HG02571 (cell line): ENCODE results near the gene TM9SF1.
A peak's percentile ranks its signal among the peaks of the same experiment; 100 is the strongest.

Source experiments
- ATAC-seq: cut with Tn5 transposase; IDR thresholded peaks from one replicate; pipeline ENCODE4 v1.9.1; 2021; ENCODE audit warnings: mild to moderate bottlenecking, moderate library complexity; ENCODE audit not compliant: unreplicated experiment

Gene TM9SF1

DNA sequence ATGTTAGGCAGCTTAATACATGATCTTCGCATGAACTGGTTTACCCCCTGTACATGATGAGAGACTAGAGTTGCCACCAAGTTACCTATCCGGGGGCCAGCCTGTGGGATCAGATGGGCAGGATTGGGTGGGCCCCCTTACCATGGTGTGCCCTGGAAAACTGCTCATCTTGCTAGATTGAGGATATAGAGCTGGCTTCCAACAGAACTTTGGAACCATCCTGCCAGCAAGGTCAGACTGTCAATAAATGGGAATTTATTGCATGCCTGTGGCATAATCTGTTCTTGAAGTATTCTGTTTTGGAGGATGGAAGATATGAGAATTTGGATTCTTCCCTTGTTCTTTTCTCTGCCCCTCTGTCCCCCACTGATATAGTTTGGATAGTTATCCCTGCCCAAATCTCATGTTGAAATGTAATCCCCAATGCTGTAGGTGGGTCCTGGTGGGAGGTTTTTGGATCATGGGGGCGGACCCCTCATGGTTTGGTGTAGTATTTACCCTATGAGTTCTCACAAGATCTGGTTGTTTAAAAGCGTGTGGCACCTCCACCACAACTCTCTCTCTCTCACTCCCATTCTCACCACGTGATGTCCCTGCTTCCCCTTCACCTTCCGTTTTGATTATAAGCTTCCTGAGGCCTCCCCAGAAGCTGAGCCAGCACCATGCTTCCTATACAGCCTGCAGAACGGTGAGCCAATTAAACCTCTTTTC, 3.7 kb upstream of the TM9SF1 start:
- ATAC-seq, result no peak

DNA sequence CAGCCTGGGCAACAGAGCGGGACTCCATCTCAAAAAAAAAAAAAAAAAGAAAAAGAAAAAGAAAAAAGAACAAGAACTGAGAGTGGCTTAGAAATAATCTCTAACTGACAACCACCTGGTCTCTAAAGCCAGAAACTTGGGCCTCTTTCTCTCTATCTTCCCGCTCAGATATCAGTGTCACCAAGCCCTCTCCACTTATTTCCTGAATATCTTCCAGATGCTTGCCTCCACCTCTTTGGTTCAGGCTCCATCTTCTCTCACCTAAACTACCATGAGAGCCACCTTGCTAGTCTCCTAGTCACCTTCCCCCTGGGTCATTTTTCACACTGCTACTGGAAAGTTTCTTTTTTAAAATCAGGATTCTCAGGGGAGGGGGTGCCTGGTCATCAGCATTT, 1.8 kb upstream of the TM9SF1 start:
- ATAC-seq, result no peak

DNA sequence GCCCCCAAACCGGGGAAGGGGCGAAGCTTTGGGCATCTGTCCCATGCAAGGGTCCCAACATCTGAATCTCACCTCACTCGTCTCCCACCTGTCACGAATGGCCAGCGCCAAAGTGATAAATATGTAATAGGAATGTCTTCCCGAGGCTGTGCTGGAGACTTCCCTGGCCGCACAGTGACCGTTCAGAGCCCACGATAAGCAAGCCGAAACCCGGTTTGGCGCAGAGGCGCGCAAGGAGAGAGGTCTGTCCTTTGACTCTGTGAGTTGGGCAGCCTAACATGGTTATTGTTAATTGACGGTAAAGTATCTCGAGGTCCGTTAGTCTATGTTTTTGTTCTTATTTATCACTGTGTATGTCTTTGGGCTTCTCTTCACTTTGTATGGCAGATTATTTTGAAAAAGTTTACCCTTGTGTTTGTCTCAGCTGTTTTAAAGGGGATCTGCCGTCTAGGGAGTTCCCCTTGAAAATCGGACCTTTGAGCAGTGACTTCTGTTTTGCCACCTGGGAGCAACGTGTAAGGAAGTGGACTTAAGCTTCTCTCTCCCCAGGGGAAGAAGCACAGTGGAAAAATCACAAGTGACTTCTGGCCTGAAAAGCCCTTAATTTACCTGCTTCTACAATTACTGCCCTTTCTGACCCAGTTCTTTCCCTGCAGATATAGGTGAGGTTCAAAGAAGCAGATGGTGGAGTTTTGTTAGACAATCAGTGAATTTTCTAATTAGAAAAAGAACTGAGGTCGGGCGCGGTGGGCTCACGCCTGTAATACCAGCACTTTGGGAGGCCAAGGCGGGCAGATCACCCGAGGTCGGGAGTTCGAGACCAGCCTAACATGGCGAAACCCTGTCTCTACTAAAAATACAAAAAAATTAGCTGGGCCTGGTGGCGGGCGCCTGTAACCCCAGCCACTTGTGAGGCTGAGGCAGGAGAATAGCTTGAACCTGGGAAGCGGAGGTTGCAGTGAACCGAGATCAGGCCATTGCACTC, 1.1 kb upstream of the TM9SF1 start:
- peak; percentile 24 for ATAC-seq

DNA sequence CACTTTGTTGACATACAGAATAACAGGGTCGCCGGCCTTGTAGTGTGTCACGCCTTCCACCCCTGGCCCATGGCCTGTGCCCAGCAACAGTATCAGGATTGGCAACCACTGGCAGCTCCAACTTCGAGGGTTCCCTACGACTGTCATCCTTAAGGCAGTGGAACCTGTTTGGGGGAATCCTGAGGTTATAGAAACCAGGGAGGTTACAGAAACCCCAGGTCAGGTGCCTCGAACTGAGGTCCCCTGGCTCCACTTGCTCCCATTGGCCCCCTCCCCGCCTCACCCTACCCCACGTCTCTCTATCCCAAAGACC, 412 bp downstream of the TM9SF1 start:
- no peak for ATAC-seq

DNA sequence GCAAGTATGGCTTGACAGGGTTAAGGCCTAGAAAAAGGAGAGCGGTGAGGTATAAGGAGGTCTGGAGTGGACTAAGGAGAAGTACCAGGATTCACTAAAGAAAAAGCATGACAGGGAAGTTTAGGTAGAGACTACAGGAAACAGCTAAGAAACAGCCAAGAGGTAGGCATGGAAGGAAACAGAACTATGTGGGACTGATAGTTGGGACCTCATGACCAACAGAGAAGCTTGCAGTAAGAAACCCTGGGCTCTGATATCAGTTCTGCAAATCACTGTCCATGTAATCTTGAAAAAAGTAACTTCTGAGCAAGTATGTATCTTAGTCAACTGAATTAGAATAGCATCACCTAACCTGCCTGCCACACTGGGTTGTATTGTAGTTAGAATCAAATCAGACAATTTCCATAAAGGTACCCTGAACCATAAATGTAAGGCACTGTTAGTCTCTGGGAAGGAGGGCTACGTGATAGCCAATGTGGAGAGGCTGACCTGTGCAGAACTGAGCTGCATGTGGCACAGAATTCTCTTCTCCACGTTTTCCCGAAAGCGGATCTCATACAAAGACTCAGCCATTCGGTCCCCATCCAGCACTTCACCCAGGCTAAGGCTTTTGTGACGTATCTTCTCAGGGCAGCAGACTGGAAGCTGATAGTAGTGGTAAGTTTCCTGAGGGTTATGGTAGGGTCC, 912 bp downstream of the TM9SF1 start:
- no peak for ATAC-seq

GRCh38 chr14:24192933-24193332, 2.3 kb downstream of the TM9SF1 start:
- no peak for ATAC-seq

DNA sequence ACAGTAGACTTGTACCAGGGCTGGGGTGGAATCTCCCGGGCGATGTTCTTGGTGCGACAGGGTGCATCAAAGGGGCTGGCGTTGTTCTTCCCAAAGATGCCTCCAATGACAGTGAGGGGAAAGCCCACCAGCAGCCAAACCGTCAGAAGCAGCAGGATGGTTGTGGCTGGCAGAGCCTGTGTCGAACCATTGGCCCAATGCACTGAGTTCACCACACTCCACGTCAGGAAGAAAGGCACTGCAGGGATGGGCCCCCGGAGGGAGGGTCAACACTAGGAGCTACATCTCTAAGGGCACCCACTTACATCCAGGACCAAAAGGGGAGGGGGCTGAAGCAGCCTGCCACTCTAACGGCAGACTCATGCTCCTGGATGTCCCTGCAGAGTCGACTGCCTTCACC, 4.8 kb downstream of the TM9SF1 start:
- no peak for ATAC-seq

DNA sequence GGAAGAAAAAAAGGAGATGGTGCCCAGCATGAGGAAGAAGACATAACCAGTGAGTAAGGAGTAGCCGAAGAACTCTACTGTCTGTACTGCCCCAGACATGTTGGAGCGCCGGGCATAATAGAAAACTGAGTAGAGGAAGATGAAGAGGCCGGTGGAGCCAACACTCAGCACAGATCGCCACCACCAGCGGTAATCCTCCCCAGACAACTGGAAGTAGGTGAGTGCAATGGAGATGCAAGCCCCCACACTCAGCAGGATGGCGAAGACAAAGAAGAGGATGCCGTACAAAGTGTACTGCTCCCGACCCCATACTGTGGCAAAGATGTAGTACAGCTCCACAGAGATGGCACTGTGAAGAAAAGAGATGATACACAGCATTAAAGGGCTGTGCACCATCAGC, 5.8 kb downstream of the TM9SF1 start:
- ATAC-seq, result no peak

DNA sequence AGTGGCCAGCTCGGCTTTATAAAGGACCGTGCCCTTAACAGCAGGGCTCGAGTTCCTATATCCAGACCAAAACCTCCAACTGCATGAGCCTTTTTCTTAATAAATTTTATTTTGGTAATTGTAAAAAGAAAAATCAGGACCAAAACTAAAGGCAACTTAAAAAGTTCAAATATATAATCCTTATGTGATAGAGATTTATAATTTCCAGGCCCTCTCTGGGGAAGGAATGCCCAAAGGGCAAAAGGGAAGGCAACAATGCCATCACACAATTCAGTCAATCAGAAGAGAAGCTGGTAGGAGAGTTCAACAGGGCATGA, 6.2 kb downstream of the TM9SF1 start:
- ATAC-seq, result no peak

DNA sequence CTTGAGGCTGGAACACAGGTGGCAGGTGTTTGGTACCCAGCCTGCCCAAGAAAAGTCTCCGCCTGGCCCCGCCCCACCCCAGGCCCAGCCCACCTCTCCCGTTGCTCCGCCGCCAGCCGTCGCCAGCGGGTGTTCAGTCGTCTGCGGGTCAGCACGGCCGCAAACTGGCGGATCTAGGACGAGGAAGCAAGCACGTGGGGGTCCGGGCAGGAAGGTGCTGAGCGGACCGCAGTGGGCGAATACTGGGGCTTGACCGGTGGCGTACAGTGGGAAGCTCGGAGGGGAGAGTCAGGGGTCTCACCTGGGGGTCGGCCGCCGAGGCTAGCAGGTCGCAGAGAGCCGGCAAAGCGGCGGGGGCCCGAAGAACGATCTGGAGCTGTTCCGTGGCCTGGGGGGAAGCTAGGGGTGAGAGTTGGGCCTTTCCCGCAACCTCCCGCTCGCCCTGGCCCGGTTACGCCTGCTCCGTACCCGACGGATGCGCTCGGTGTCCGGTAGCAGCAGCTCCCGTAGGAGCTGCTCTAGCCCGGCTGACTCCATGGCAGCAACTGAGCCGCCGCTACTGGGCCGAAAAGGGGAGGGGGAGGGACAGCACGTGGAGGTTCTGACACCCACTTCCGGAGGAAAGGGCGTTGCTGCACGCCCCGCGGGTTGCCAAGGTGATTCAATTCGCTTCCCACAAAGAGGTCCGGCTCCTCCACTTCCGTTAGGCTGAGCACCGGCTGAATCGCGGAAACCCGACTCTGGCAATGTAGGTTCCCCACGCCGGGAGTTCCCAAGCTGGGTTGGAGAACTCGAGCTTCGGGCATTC, 6.8 kb downstream of the TM9SF1 start, which contains the start of gene IPO4:
Gene IPO4 (minus strand): TSS at position 566 of the 808 bp plus-strand sequence. CDS start 29 bp downstream, at position 537.
- ATAC-seq, result peak; percentile 86

GRCh38 chr14:24187539-24187915, 7.7 kb downstream of the TM9SF1 start:
- no peak for ATAC-seq

GRCh38 chr14:24186831-24187538, 8.3 kb downstream of the TM9SF1 start:
- ATAC-seq, result no peak

DNA sequence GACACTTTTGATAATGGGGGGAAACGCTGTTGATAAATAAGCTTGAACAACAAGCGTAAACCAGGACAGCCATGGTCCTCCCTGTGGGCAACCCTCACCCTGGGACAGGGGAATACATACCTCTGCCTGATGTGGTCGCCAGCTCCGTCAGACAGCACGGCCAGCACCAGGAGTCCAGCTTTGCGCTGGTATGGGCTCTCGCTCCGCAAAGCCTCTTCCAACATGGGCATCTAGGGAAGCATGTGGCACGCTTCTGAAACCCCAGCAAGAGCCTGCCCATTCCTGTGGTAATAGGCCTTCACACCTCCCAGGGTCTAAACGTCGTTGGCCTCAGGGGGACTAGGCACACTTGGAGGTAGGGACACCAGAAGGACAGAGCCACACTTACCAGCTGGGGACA, 9.5 kb downstream of the TM9SF1 start:
- no peak for ATAC-seq

- no peak for ATAC-seq
Observed at GRCh38 chr14:24185026-24185425, 10.2 kb downstream of the TM9SF1 start.

DNA sequence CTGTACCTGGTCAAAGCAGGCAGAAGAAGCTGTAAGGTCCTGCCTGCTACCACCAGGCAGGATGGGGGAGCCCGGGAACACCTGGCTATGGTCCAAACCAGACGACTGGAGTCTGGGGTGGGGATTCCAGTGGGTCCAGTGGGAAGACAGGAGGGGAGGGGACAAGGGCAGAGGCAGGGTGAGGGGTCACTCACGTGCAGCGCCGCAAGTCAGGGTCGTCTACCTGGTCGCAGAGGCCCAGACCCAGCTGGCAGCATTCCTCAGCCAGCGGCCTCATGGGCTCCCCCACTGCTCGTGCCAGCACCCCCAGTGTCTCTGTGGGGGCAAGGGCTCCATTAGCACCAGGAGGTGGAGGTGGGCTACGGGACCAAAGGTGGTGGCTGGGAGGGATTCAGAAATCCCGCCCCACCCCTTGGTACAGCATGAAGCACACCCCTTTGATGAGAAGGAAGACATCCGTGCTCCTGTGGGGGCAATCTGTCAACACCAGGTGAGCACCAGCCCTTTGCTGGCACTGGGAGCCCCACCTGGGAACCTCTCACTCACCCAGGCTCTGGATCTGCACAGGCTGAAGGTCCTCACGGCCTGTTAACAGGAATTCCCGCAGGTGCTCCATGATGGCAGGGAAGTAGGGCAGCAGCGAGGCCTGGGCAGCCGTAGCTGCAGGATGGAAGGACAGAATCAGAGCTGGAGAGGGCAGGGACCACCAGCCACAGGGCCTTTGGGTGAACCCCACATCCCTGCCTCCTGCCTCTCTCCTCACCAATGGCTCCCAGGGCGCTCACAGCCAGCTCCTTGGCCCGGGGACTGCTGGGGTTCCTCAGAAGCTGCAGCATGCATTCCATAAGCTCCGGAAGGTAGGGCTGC, 10.9 kb downstream of the TM9SF1 start:
- ATAC-seq, result no peak

GRCh38 chr14:24183014-24183481, 12.2 kb downstream of the TM9SF1 start:
- no peak for ATAC-seq

- no peak for ATAC-seq
Observed at GRCh38 chr14:24182110-24182882, 12.9 kb downstream of the TM9SF1 start.

DNA sequence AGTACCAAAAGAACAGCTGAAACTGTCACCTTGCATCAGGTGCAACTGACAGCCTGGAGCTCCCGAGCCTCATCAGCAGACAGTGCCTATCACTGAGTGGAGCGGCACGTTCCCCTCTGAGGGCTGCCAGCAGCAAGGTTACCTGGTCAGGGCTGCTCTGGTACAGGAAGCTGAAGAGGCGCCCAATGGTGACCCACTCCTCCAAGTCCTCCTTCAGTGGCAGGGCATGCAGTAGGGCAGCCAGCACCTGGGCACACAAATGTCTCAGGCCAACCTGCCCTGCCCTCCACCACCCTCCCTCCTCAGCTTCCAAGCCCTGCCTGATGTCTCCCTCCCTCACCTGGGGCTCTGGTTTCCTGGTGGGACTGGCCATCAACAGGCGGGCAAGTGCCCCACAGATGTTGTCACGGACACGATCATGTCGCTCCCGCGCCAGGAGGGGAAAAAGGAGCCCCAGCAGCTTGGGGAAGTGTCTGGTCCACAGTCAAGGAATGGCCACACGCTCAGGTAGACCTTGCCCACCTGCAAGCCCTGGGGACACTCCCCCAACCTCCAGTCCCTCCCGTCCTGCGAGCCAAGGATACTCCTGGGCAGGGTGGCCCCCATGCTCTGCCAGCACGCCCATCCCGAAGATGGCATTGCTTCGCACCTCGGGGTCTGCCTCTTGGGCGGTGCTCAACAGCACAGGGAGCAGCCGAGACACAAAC, 13.7 kb downstream of the TM9SF1 start:
- ATAC-seq, result no peak
